Activated CD4-positive, alpha-beta T cell treated with anti-CD3 and anti-CD28 coated beads for 48 hours (primary cell): ENCODE results near the gene BEND7.

Experiments used
- DNase-seq: peaks from one replicate; pipeline ENCODE4 v3.0.0-alpha.2; 2020

The BEND7 gene

DNA sequence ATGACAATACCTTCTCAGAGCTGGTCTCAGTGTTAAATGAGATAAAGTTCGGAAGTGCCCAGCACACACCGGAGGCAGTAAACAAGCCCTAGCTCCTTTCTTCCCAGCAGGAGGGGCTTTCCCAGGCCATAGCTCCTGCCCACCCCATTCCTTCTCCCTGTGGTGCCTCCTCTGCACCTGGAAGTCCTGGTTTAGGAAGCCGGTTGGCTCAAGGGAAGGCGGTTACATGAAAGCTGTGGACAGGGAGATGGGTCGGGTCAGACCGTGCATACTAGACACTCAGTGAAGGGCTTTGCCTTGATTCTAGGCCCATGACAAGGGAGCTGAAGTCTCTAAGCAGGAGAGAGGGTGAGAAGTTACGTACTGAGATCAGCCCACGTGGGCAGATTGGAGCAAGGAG, 8.6 kb downstream of the BEND7 start:
- DNase-seq, result no peak

- no peak for DNase-seq
These were observed 10.6 kb downstream of the BEND7 start for GRCh38 chr10:13518076-13518692.

- DNase-seq, result no peak
These were observed 11.1 kb downstream of the BEND7 start for GRCh38 chr10:13517675-13518074.

DNA sequence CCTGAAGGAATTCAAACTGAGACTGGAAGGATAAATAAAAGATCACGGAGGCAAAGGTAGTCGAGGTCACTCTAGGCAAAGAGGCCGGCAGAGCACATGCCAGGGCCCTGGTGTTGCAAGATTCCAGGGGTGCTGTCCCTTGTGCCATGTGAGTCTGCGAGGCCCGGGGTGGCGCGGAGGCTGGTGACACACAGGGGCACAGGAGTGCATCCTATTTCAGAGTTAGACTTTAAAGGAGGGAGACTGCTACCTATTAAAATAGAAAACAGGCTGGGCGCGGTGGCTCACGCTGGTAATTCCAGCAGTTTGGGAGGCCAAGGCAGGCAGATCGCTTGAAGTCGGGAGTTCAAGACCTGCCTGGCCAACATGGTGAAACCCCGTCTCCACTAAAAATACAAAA, 12.6 kb downstream of the BEND7 start:
- DNase-seq, result no peak

- DNase-seq, result no peak
These were observed 13.3 kb downstream of the BEND7 start for GRCh38 chr10:13515467-13515866.

- no peak for DNase-seq
These were observed 14.5 kb downstream of the BEND7 start for GRCh38 chr10:13514296-13514695.

DNA sequence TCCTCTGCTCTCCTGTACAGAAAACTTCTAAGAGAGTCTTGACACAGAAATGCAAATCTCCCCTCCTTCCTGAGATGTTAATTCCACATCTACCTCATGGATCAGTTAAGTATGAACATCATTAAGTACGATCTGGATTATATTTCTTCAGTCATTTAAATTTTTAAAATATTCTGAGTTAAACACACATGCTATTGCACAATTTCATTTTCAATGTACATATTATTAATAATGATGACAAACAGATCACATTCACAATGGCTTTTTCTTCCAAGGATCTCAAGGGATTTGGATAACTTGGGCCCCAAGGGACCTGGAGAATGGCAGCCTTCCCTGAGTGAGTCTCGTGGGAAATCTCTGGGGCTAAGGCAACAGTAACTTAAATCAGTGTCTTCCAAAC, 16.2 kb downstream of the BEND7 start:
- no peak for DNase-seq

- no peak for DNase-seq
These were observed 17.4 kb downstream of the BEND7 start for GRCh38 chr10:13511409-13511808.

- no peak for DNase-seq
These were observed 23.6 kb downstream of the BEND7 start for GRCh38 chr10:13505052-13505680.

GRCh38 chr10:13503745-13504463, 24.9 kb downstream of the BEND7 start:
- DNase-seq, result no peak

- no peak for DNase-seq
These were observed 26.4 kb downstream of the BEND7 start for GRCh38 chr10:13502380-13502779.

GRCh38 chr10:13500201-13500600, 28.6 kb downstream of the BEND7 start:
- DNase-seq, result no peak

DNA sequence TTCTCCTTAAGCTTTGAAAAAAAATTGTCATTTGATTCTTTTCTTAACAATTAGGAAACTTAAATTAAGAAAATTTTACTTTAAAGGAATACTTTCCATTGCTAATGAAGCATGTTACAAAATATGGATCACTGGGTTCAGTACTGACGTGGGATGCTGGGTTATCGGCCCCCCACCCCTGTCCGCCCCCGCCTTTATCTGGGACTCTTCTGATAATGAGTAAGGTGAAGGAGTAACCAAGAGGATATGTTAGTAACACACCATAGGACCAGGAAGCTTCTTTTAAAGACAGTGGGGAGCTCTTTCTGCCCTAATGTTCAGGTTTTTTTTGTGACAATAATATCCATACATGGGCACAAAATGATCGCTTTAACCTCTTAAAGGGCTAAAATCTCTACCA, 29.7 kb downstream of the BEND7 start:
- no peak for DNase-seq

- no peak for DNase-seq
These were observed 31.9 kb downstream of the BEND7 start for GRCh38 chr10:13496931-13497330.

GRCh38 chr10:13496164-13496563, 32.6 kb downstream of the BEND7 start:
- no peak for DNase-seq

DNA sequence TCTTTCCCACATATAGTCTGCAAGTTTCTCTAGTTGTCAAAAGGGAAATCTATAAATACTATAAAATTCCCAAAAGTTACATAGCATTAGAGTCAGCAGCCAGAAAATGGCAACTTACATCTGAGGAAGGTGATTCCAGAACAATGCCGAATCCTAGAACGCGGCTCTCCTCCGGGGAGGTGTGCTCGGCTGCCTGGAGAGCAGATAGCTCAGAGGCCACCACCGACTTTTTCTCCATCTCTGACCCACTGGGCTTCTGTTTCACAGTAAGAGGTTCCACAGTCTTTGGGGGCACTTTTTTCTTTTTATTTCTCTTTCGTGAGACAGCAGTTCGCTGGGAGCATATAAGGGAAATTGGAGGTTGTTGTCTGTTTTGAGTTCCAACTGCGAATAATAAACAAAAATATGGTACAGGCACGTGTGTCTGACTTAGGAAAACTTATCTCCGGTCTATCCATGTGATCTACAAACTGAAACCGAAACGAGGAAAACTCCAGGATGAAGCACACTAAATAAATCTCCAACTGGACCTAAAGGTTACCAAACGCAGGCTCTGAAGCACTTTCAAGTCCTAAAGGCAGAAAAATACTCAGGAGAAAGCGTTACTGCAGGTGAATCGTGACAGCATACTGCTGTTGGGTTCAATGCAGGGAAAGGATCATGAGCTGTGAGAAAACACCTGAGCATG, 36.2 kb downstream of the BEND7 start:
- no peak for DNase-seq

GRCh38 chr10:13491747-13492360, 37.0 kb downstream of the BEND7 start:
- DNase-seq, result no peak

- DNase-seq, result no peak
These were observed 38.3 kb downstream of the BEND7 start for GRCh38 chr10:13490503-13490902.

GRCh38 chr10:13489035-13489599, 39.7 kb downstream of the BEND7 start:
- DNase-seq, result no peak

DNA sequence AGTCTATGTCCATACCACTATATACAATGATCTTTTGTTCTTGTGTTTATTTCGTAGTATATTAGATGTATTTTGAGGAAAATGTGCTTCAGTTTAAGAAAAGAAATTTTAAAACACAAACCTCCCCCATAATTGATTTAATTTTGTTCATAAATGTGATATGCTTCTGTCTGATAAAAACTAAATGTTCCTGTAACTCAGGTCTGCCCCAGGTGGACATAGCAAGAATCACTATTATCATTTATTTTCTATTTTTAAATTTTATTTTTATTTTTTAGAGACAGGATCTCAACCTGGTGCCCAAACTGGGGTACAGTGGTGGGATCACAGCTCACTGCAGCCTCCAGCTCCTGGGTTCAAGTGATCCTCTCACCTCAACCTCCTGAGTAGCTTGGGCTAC, 43.2 kb downstream of the BEND7 start:
- no peak for DNase-seq

GRCh38 chr10:13483951-13484350, 44.9 kb downstream of the BEND7 start:
- no peak for DNase-seq

GRCh38 chr10:13483073-13483472, 45.7 kb downstream of the BEND7 start:
- DNase-seq, result no peak

DNA sequence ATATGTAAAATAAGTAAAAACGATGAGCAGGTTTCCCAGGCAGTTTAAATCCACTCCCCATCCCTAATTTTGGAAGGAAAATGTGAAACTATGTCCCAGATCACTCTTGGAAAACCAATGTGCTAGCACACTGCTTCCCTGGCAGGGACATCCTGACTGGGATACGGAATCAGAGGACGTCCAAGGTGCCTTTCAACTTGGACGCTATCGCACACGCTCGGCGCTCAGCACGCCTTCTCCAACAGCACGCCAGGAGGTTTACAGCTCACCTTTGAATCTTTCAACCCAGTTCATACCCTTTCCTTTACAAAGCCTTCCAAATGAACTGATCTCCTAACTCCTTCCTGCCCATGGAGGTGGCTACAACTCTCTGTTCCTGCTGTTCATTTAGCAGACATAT, 47.1 kb downstream of the BEND7 start:
- DNase-seq, result no peak
